Measurements from ENCODE around the gene PPP2R1B. TPM values are rescaled to one million over a fixed set of nuclear protein-coding genes. Genes with fewer than 3 reads are reported as not detected.
A peak's percentile ranks its signal among the peaks of the same experiment; 100 is the strongest.

PPP2R1B gene
- total and polyA plus RNA-seq, 7 experiments from 2014 or later = 15.1 to 49.2 (median 33.1) TPM

- ChIA-PET CTCF (interaction anchor here (1.4 kb wide), 1 partner anchor 26 kb away, joined by 4 read pairs; no protein-coding TSS in a partner anchor), POLR2A (interaction anchor here (0.6 kb wide), 1 partner anchor 11 kb away, joined by 4 read pairs; no protein-coding TSS in a partner anchor)
- Mint-ChIP-seq H3K27ac (peak overlapping the region in 2 of 9 donors; percentile 1 to 11), H3K4me1 (peaks cover 31 to 50% (median 43%) of the 10 kb centered on the region in 7 donors), H3K36me3 (peaks cover 14 to 47% (median 36%) of the 10 kb centered on the region in 5 donors), H3K4me3 (no peak overlapping the region), H3K27me3 (no peaks in the 10 kb centered on the region), H3K9me3 (peaks cover 0 to 3% (median 0%) of the 10 kb centered on the region in 11 donors)
- intact Hi-C loops (cut with micrococcal nuclease) = loop anchor here (10.0 kb wide), 2 partner anchors 322 to 388 kb away; partner anchors contain the start of genes POU2AF1 (in 1 of the 2), SDHD (in 1 of the 2) and TIMM8B (in 1 of the 2)
- H3K4me1 ChIP-seq (ENCODE audit: control insufficient read depth in 2 of 2, insufficient read depth in 2 of 2, low read length in 2 of 2) = peaks cover 7% of the 10 kb centered on the region in 2 donors
- H3K9me3 ChIP-seq (ENCODE audit: control insufficient read depth in 2 of 3, low read length in 3 of 3) = no peaks in the 10 kb centered on the region
- no peak for ATAC-seq
- H3K4me3 ChIP-seq (ENCODE audit: low read length) = no peak overlapping the region
- DNase-seq = no peak
- no peaks in the 10 kb centered on the region for H3K27me3 ChIP-seq (ENCODE audit: control insufficient read depth in 2 of 2, insufficient read depth in 2 of 2, low read length in 2 of 2)
- H3K36me3 ChIP-seq (ENCODE audit: control insufficient read depth in 2 of 3, insufficient read depth in 3 of 3, low read length in 3 of 3) = peaks cover 0 to 59% (median 5%) of the 10 kb centered on the region in 3 experiments
- no peak overlapping the region for H3K27ac ChIP-seq (ENCODE audit: low read depth, low read length)
Observed at GRCh38 chr11:111762526-111762925, 3.7 kb downstream of the PPP2R1B start.

GRCh38 chr11:111761036-111761435 lies 5.2 kb downstream of the PPP2R1B start:
- no peak overlapping the region for H3K4me3 ChIP-seq (ENCODE audit: low read length)
- peaks cover 14 to 53% (median 40%) of the 10 kb centered on the region in 5 donors for H3K36me3 Mint-ChIP-seq
- DNase-seq = no peak
- no peaks in the 10 kb centered on the region for H3K9me3 ChIP-seq (ENCODE audit: control insufficient read depth in 2 of 3, low read length in 3 of 3)
- H3K27ac Mint-ChIP-seq = no peak overlapping the region
- ChIA-PET CTCF (interaction anchor here (1.4 kb wide), 1 partner anchor 25 kb away, joined by 4 read pairs; no protein-coding TSS in a partner anchor), POLR2A (no interaction called here)
- no peak overlapping the region for H3K27ac ChIP-seq (ENCODE audit: low read depth, low read length)
- H3K9me3 Mint-ChIP-seq = peaks cover 0 to 2% (median 0%) of the 10 kb centered on the region in 11 donors
- intact Hi-C loops (cut with micrococcal nuclease) = loop anchor here (10.0 kb wide), 2 partner anchors 324 to 386 kb away; partner anchors contain the start of genes POU2AF1 (in 1 of the 2), SDHD (in 1 of the 2) and TIMM8B (in 1 of the 2)
- no peaks in the 10 kb centered on the region for H3K27me3 Mint-ChIP-seq
- no peak for ATAC-seq
- H3K4me1 ChIP-seq (ENCODE audit: control insufficient read depth in 2 of 2, insufficient read depth in 2 of 2, low read length in 2 of 2) = peaks cover 0 to 7% of the 10 kb centered on the region in 2 donors
- H3K4me3 Mint-ChIP-seq = no peak overlapping the region
- no peaks in the 10 kb centered on the region for H3K27me3 ChIP-seq (ENCODE audit: control insufficient read depth in 2 of 2, insufficient read depth in 2 of 2, low read length in 2 of 2)
- H3K36me3 ChIP-seq (ENCODE audit: control insufficient read depth in 2 of 3, insufficient read depth in 3 of 3, low read length in 3 of 3) = peaks cover 0 to 64% (median 5%) of the 10 kb centered on the region in 3 experiments
- H3K4me1 Mint-ChIP-seq = peaks cover 24 to 41% (median 36%) of the 10 kb centered on the region in 7 donors

- Histone ChIP-seq H3K27ac (ENCODE audit: low read depth, low read length) (no peak overlapping the region), H3K4me1 (ENCODE audit: control insufficient read depth in 2 of 2, insufficient read depth in 2 of 2, low read length in 2 of 2) (peaks cover 0 to 1% of the 10 kb centered on the region in 2 donors), H3K9me3 (ENCODE audit: control insufficient read depth in 2 of 3, low read length in 3 of 3) (no peaks in the 10 kb centered on the region), H3K27me3 (ENCODE audit: control insufficient read depth in 2 of 2, insufficient read depth in 2 of 2, low read length in 2 of 2) (no peaks in the 10 kb centered on the region), H3K4me3 (ENCODE audit: low read length) (no peak overlapping the region), H3K36me3 (ENCODE audit: control insufficient read depth in 2 of 3, insufficient read depth in 3 of 3, low read length in 3 of 3) (peaks cover 0 to 68% (median 10%) of the 10 kb centered on the region in 3 experiments)
- Mint-ChIP-seq H3K9me3 (no peaks in the 10 kb centered on the region), H3K36me3 (peaks cover 9 to 57% (median 40%) of the 10 kb centered on the region in 5 donors), H3K4me3 (no peak overlapping the region), H3K27me3 (no peaks in the 10 kb centered on the region), H3K27ac (peak overlapping the region in 1 of 9 donors; percentile 9), H3K4me1 (peaks cover 16 to 34% (median 30%) of the 10 kb centered on the region in 7 donors)
- intact Hi-C loops (cut with micrococcal nuclease) = loop anchor here (10.0 kb wide), 2 partner anchors 325 to 385 kb away; partner anchors contain the start of genes POU2AF1 (in 1 of the 2), SDHD (in 1 of the 2) and TIMM8B (in 1 of the 2)
- DNase-seq (no peak), ATAC-seq (no peak)
- ChIA-PET CTCF (no interaction called here), POLR2A (no interaction called here)
Observed at GRCh38 chr11:111759778-111760407, 6.3 kb downstream of the PPP2R1B start.

GRCh38 chr11:111759376-111759775 lies 6.8 kb downstream of the PPP2R1B start:
- H3K36me3 ChIP-seq (ENCODE audit: control insufficient read depth in 2 of 3, insufficient read depth in 3 of 3, low read length in 3 of 3) = peaks cover 0 to 71% (median 15%) of the 10 kb centered on the region in 3 experiments
- Mint-ChIP-seq H3K36me3 (peaks cover 9 to 60% (median 40%) of the 10 kb centered on the region in 5 donors), H3K27ac (peak overlapping the region in 1 of 9 donors; percentile 9)

GRCh38 chr11:111756097-111756496 lies 10.1 kb downstream of the PPP2R1B start:
- H3K27ac ChIP-seq (ENCODE audit: low read depth, low read length) = no peak overlapping the region
- H3K36me3 Mint-ChIP-seq = peaks cover 5 to 55% (median 34%) of the 10 kb centered on the region in 5 donors
- ChIA-PET POLR2A (interaction anchor here (0.7 kb wide), 2 partner anchors 14 to 318 kb away, joined by 3 to 5 read pairs; partner anchors contain the start of gene PIH1D2), CTCF (interaction anchor here (1.3 kb wide), 1 partner anchor 11 kb away, joined by 5 read pairs; no protein-coding TSS in a partner anchor)
- H3K9me3 Mint-ChIP-seq = no peaks in the 10 kb centered on the region
- H3K27ac Mint-ChIP-seq = no peak overlapping the region
- H3K27me3 ChIP-seq (ENCODE audit: control insufficient read depth in 2 of 2, insufficient read depth in 2 of 2, low read length in 2 of 2) = no peaks in the 10 kb centered on the region
- H3K4me3 ChIP-seq (ENCODE audit: low read length) = no peak overlapping the region
- no peak for ATAC-seq
- H3K4me1 Mint-ChIP-seq = peaks cover 0 to 5% (median under 1%) of the 10 kb centered on the region in 7 donors
- no peaks in the 10 kb centered on the region for H3K4me1 ChIP-seq (ENCODE audit: control insufficient read depth in 2 of 2, insufficient read depth in 2 of 2, low read length in 2 of 2)
- H3K9me3 ChIP-seq (ENCODE audit: control insufficient read depth in 2 of 3, low read length in 3 of 3) = no peaks in the 10 kb centered on the region
- no peak for DNase-seq
- H3K27me3 Mint-ChIP-seq = no peaks in the 10 kb centered on the region
- peaks cover 0 to 80% (median 16%) of the 10 kb centered on the region in 3 experiments for H3K36me3 ChIP-seq (ENCODE audit: control insufficient read depth in 2 of 3, insufficient read depth in 3 of 3, low read length in 3 of 3)
- intact Hi-C loops (cut with micrococcal nuclease) = no loop called here
- no peak overlapping the region for H3K4me3 Mint-ChIP-seq

More at GRCh38 chr11:111759376-111759775, 6.8 kb downstream of the PPP2R1B start:
- intact Hi-C loops (cut with micrococcal nuclease) = no loop called here
- Mint-ChIP-seq H3K4me1 (peaks cover 11 to 29% (median 25%) of the 10 kb centered on the region in 7 donors), H3K4me3 (no peak overlapping the region), H3K27me3 (no peaks in the 10 kb centered on the region), H3K9me3 (no peaks in the 10 kb centered on the region)
- no peak for DNase-seq
- ATAC-seq = no peak
- H3K9me3 ChIP-seq (ENCODE audit: control insufficient read depth in 2 of 3, low read length in 3 of 3) = no peaks in the 10 kb centered on the region
- H3K27me3 ChIP-seq (ENCODE audit: control insufficient read depth in 2 of 2, insufficient read depth in 2 of 2, low read length in 2 of 2) = no peaks in the 10 kb centered on the region
- CTCF ChIA-PET = no interaction called here
- no peak overlapping the region for H3K4me3 ChIP-seq (ENCODE audit: low read length)
- H3K27ac ChIP-seq (ENCODE audit: low read depth, low read length) = no peak overlapping the region
- H3K4me1 ChIP-seq (ENCODE audit: control insufficient read depth in 2 of 2, insufficient read depth in 2 of 2, low read length in 2 of 2) = no peaks in the 10 kb centered on the region
- POLR2A ChIA-PET = no interaction called here

GRCh38 chr11:111749646-111750045 lies 16.5 kb downstream of the PPP2R1B start:
- Mint-ChIP-seq H3K4me1 (peaks cover 0 to 7% (median 2%) of the 10 kb centered on the region in 7 donors), H3K36me3 (peaks cover 16 to 58% (median 45%) of the 10 kb centered on the region in 5 donors), H3K27me3 (no peaks in the 10 kb centered on the region), H3K4me3 (no peak overlapping the region), H3K9me3 (peaks cover 0 to 3% (median 0%) of the 10 kb centered on the region in 11 donors), H3K27ac (no peak overlapping the region)
- no peaks in the 10 kb centered on the region for H3K9me3 ChIP-seq (ENCODE audit: control insufficient read depth in 2 of 3, low read length in 3 of 3)
- ChIA-PET POLR2A (no interaction called here), CTCF (no interaction called here)
- no peak overlapping the region for H3K27ac ChIP-seq (ENCODE audit: low read depth, low read length)
- no peak overlapping the region for H3K4me3 ChIP-seq (ENCODE audit: low read length)
- H3K36me3 ChIP-seq (ENCODE audit: control insufficient read depth in 2 of 3, insufficient read depth in 3 of 3, low read length in 3 of 3) = peaks cover 4 to 84% (median 13%) of the 10 kb centered on the region in 3 experiments
- no peaks in the 10 kb centered on the region for H3K4me1 ChIP-seq (ENCODE audit: control insufficient read depth in 2 of 2, insufficient read depth in 2 of 2, low read length in 2 of 2)
- no peak for DNase-seq
- intact Hi-C loops (cut with micrococcal nuclease) = no loop called here
- no peaks in the 10 kb centered on the region for H3K27me3 ChIP-seq (ENCODE audit: control insufficient read depth in 2 of 2, insufficient read depth in 2 of 2, low read length in 2 of 2)
- ATAC-seq = no peak

Data from naive thymus-derived CD4-positive, alpha-beta T cell (primary cell).